Endodermal cell (in vitro differentiated cells): Measurements from ENCODE around the gene AHNAK2. TPM values are rescaled to one million over a fixed set of nuclear protein-coding genes. Genes with fewer than 3 reads are reported as not detected.

Source experiments
- DNase-seq: peaks from one replicate; pipeline ENCODE4 v3.0.0-alpha.2; 2017
- H3K27ac ChIP-seq: 2 replicates; pipeline ENCODE4 v1.5.1; 2013; ENCODE audit warnings: mild to moderate bottlenecking, low read depth, low read length, moderate library complexity
- H3K27me3 ChIP-seq: 2 replicates; pipeline ENCODE4 v1.6.1; 2013; ENCODE audit warnings: mild to moderate bottlenecking, low read length, moderate library complexity; ENCODE audit not compliant: insufficient read depth, control insufficient read depth, poor library complexity, severe bottlenecking
- H3K36me3 ChIP-seq: 2 replicates; pipeline ENCODE4 v1.7.0; 2013; ENCODE audit warnings: mild to moderate bottlenecking, low read length, moderate library complexity; ENCODE audit not compliant: control insufficient read depth, insufficient read depth
- H3K4me1 ChIP-seq: one replicate; pipeline ENCODE4 v1.7.0; 2013; ENCODE audit warnings: low read length; ENCODE audit not compliant: control insufficient read depth, insufficient read depth
- H3K4me3 ChIP-seq: 2 replicates; pipeline ENCODE4 v1.5.1; 2013; ENCODE audit warnings: mild to moderate bottlenecking, low read length, moderate library complexity
- H3K9ac ChIP-seq: 2 replicates; pipeline ENCODE4 v1.6.1; 2013; ENCODE audit warnings: mild to moderate bottlenecking, low read length, moderate library complexity; ENCODE audit not compliant: poor library complexity, severe bottlenecking; ENCODE audit errors: extremely low read depth
- H3K9me3 ChIP-seq: 2 replicates; pipeline ENCODE4 v1.6.1; 2013; ENCODE audit warnings: mild to moderate bottlenecking, low read length, moderate library complexity; ENCODE audit not compliant: control insufficient read depth
- H3K27ac Mint-ChIP-seq: 2 replicates; pipeline ENCODE4 v1.8.0; 2020; ENCODE audit warnings: mixed read lengths
- H3K27me3 Mint-ChIP-seq: 2 replicates; pipeline ENCODE4 v1.8.0; 2021; ENCODE audit warnings: mild to moderate bottlenecking, mixed read lengths; ENCODE audit not compliant: insufficient read depth
- H3K36me3 Mint-ChIP-seq: 2 replicates; pipeline ENCODE4 v1.8.0; 2020; ENCODE audit warnings: low read depth, mixed read lengths
- H3K4me1 Mint-ChIP-seq: 2 replicates; pipeline ENCODE4 v1.8.0; 2020; ENCODE audit warnings: mixed read lengths
- H3K4me3 Mint-ChIP-seq: 2 replicates; pipeline ENCODE4 v1.8.0; 2020; ENCODE audit warnings: mild to moderate bottlenecking, moderate library complexity, mixed read lengths
- H3K9me3 Mint-ChIP-seq: 2 replicates; pipeline ENCODE4 v1.8.0; 2020; ENCODE audit warnings: mild to moderate bottlenecking, mixed read lengths
- WGBS, 2 experiments: methylation state at CpG; one replicate each; pipeline versions ENCODE4 v1.1.5 to v1.1.7; 2013; ENCODE audit warnings: missing lambda C conversion rate in 2 of 2, mixed read lengths in 1 of 2; ENCODE audit not compliant: insufficient coverage in 1 of 2, insufficient read length in 1 of 2; 5-methylcytosine and 5-hydroxymethylcytosine counted together
- total RNA-seq, 2 donors: library from RNA; stranded (reverse); fragmentation: NEBNext Ultra II Directional in 1 of 2; extraction: Animal tissue kit (Norgen Biotek cat#: 25700) in 1 of 2; gene quantifications; 2 replicates in 1 of 2; 3 replicates in 1 of 2; pipeline ENCODE4 v1.2.1, GENCODE V29; 2021
- TF ChIP-seq, protein P1 (sequence below): fragments of 200-600 bp; sonication (generic); conservative IDR thresholded peaks from 2 replicates; pipeline ENCODE4 v1.5.0; 2021; ENCODE audit warnings: antibody characterized with exemption, mild to moderate bottlenecking

The AHNAK2 gene
- total RNA-seq, 2 donors from 2014 or later = 0.93 to 2.2 TPM

DNA sequence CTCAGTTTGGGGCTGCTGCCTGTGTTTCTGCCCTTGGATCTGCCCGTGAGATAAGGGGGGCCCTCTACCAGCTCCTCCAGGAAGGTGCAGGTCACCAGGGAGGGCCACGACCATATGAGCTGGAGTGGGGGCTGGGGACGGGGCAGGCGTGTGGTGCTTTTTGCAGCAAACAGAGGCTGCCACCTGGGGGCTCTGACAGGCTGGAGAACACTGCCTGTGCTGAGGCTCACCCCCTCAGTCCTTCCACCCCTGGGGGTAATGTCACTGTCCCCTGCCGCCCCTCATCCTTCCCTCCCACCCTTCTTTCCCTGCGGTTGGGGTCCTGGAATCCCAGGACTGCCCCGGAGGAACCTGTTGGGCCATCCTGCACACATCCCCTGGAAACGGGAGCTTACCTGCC is 50.3 kb downstream of the AHNAK2 start:
- H3K4me3 ChIP-seq = no peak overlapping the region
- no peak for DNase-seq
- Mint-ChIP-seq H3K9me3 (peaks cover 4% of the 10 kb centered on the region), H3K27ac (no peak overlapping the region), H3K4me3 (no peak overlapping the region), H3K27me3 (peaks cover 37% of the 10 kb centered on the region), H3K4me1 (no peaks in the 10 kb centered on the region), H3K36me3 (no peaks in the 10 kb centered on the region)
- no peaks in the 10 kb centered on the region for H3K36me3 ChIP-seq
- H3K9me3 ChIP-seq = no peaks in the 10 kb centered on the region
- H3K27ac ChIP-seq = no peak overlapping the region
- TF ChIP-seq, protein P1, sequence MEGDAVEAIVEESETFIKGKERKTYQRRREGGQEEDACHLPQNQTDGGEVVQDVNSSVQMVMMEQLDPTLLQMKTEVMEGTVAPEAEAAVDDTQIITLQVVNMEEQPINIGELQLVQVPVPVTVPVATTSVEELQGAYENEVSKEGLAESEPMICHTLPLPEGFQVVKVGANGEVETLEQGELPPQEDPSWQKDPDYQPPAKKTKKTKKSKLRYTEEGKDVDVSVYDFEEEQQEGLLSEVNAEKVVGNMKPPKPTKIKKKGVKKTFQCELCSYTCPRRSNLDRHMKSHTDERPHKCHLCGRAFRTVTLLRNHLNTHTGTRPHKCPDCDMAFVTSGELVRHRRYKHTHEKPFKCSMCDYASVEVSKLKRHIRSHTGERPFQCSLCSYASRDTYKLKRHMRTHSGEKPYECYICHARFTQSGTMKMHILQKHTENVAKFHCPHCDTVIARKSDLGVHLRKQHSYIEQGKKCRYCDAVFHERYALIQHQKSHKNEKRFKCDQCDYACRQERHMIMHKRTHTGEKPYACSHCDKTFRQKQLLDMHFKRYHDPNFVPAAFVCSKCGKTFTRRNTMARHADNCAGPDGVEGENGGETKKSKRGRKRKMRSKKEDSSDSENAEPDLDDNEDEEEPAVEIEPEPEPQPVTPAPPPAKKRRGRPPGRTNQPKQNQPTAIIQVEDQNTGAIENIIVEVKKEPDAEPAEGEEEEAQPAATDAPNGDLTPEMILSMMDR = peak; percentile 5
- H3K9ac ChIP-seq = no peak overlapping the region
- no peaks in the 10 kb centered on the region for H3K4me1 ChIP-seq
- peaks cover 17% of the 10 kb centered on the region for H3K27me3 ChIP-seq
- WGBS, 2 experiments = 80 to 84% methylated on average over 2 to 8 of the region's 8 CpGs

DNA sequence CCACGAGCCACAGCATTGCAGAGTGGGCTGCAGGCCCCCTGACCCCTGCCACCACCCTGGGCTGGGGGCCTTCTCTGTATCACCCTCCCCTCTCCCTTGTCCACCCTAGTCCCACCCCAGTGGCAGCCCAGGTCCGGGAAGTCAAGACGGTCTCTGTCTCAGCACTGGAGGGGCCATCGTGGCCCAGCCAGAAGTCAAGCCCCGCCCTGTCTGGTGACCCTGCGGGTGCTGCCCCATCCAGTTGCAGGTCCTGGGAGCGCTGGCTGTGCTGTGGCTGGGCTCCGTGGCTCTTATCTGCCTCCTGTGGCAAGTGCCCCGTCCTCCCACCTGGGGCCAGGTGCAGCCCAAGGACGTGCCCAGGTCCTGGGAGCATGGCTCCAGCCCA is 50.8 kb downstream of the AHNAK2 start:
- DNase-seq = no peak
- H3K27ac ChIP-seq = no peak overlapping the region
- no peaks in the 10 kb centered on the region for H3K4me1 Mint-ChIP-seq
- TF ChIP-seq, protein P1 = peak; percentile 4
- H3K4me1 ChIP-seq = no peaks in the 10 kb centered on the region
- H3K27me3 Mint-ChIP-seq = peaks cover 33% of the 10 kb centered on the region
- H3K4me3 Mint-ChIP-seq = no peak overlapping the region
- no peaks in the 10 kb centered on the region for H3K9me3 ChIP-seq
- H3K9ac ChIP-seq = no peak overlapping the region
- H3K27me3 ChIP-seq = peaks cover 12% of the 10 kb centered on the region
- H3K36me3 ChIP-seq = no peaks in the 10 kb centered on the region
- WGBS, 2 experiments = 84 to 88% methylated on average over 4 to 10 of the region's 10 CpGs
- H3K27ac Mint-ChIP-seq = no peak overlapping the region
- H3K4me3 ChIP-seq = no peak overlapping the region
- H3K36me3 Mint-ChIP-seq = no peaks in the 10 kb centered on the region
- peaks cover 4% of the 10 kb centered on the region for H3K9me3 Mint-ChIP-seq

DNA sequence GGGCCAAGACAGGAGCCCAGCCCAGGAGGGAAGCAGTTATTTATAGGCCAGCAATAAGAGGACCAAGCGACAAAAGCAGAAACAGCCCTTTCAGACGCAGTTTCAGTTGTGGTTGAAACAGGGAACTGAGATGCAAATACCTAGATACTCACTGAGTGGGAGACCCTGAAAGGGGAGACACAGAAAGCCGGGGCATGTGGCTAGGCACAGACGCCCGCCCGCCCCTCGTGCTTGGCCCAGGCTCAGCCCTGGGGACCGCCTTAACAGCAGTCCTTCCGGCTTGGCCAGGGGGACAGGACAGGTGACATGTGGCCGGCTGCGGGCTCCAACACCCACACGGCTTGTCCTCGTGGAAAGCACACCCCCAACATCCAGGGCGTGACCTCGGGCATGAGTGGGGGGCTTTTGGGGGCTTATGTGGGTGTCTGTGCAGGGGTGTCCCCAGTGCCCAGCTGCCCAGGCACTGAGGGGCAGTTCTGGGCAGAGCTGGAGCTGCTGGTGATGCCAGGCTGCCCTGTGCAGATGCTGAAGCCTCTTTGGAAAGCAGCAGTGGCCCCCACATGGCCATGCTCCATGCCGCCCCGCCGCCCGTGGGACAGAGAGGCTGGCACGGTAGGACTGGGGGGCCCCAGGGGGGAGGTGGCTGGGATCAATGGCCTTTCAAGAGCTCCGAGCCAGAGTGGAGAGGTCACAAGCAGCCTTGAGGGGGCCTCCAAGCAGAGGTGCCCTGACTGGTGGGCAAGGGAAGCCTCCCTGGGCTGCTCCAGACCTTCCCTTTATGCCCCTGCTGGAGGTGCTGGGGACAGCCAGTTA is 51.3 kb downstream of the AHNAK2 start:
- H3K27me3 ChIP-seq = peaks cover 6% of the 10 kb centered on the region
- no peak overlapping the region for H3K4me3 ChIP-seq
- TF ChIP-seq, protein P1 = peak; percentile 43
- Mint-ChIP-seq H3K27me3 (peaks cover 27% of the 10 kb centered on the region), H3K36me3 (no peaks in the 10 kb centered on the region), H3K4me3 (no peak overlapping the region), H3K9me3 (peaks cover 4% of the 10 kb centered on the region), H3K27ac (no peak overlapping the region), H3K4me1 (no peaks in the 10 kb centered on the region)
- no peak for DNase-seq
- no peaks in the 10 kb centered on the region for H3K36me3 ChIP-seq
- H3K27ac ChIP-seq = no peak overlapping the region
- no peaks in the 10 kb centered on the region for H3K9me3 ChIP-seq
- no peaks in the 10 kb centered on the region for H3K4me1 ChIP-seq
- no peak overlapping the region for H3K9ac ChIP-seq
- 93 to 97% methylated on average over 7 to 21 of the region's 21 CpGs for WGBS, 2 experiments
